Esophagus muscularis mucosa (tissue), 4 donors: ENCODE data around the gene SZRD1.

ENCODE experiments used
- CTCF ChIP-seq, 3 experiments: fragments of 200-600 bp in 2 of 3; fragments of 450-650 bp in 1 of 3; sonication (generic) in 2 of 3; IDR thresholded peaks; one replicate each; pipeline ENCODE4 v1.5.1; 2017 to 2019; ENCODE audit warnings: antibody characterized with exemption in 3 of 3, mild to moderate bottlenecking in 2 of 3, moderate library complexity in 1 of 3
- EP300 ChIP-seq: sonication (generic); formaldehyde crosslinking; IDR thresholded peaks from one replicate; pipeline ENCODE4 v1.6.1; 2017; ENCODE audit warnings: antibody characterized with exemption
- POLR2A ChIP-seq: fragments of 450-650 bp; IDR thresholded peaks from one replicate; pipeline ENCODE4 v1.6.1; 2017; ENCODE audit warnings: antibody characterized with exemption, moderate library complexity, mild to moderate bottlenecking, low read depth

DNA sequence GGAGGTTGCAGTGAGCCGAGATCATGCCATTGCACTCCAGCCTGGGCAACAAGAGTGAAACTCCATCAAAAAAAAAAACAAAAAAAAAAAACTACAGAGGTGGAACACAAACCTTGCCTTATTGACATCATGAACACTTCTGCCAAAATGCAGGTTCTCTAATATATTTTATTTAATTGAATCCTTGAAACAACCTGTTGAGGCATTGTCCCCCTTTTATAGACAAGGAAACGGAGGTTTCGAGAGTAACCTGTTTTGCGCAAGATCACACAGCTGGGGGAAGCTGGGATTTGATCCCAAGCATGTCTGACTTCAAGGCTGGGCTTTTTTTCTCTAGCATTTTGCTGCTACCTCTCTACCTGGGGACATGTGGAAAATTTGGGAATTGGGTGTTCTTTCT, 2.8 kb downstream of the SZRD1 start:
- TF ChIP-seq CTCF (IDR thresholded peaks at IDR 0.05) (no peak), POLR2A (no peak), EP300 (no peak)
